Ovary (tissue), 3 donors: Measurements from ENCODE around the gene BRAT1.

Experiments
- EP300 ChIP-seq: sonication (generic); formaldehyde crosslinking; IDR thresholded peaks from one replicate; pipeline ENCODE4 v1.6.1; 2017; ENCODE audit warnings: antibody characterized with exemption
- TF ChIP-seq, protein P1 (sequence below), 3 donors: fragments of 450-650 bp in 2 of 3; fragments of 200-600 bp in 1 of 3; IDR thresholded peaks; one replicate each; pipeline versions ENCODE4 v1.5.1 to v1.8.0; 2016 to 2022; ENCODE audit warnings: antibody characterized with exemption in 3 of 3, mild to moderate bottlenecking in 1 of 3
- donor health status: DM: no; HTN: no; CAD: no.

DNA sequence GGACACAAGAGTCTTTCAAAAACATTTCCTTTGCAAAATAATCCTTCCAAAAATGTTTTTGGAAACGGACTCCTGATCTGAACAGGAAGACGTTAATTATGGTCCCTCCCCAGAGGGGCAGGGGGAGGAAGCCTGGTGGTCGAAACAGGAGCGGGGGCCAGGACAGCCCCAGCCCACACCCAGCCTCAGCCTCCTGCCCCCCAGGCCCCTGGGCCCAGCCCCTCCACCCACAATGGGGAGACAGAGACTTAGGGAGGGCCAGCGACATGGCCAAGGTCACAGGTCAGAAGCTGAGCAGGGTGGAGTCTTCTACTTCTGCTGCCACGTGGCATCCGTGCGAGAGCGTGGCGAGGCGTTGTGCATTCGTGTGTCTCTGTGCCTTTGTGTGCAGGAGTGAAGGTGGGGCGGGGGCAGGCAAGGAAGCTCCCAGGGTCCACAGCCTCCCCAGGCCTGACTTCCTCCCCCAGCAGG is 65.1 kb downstream of the BRAT1 start:
- TF ChIP-seq, protein P1, sequence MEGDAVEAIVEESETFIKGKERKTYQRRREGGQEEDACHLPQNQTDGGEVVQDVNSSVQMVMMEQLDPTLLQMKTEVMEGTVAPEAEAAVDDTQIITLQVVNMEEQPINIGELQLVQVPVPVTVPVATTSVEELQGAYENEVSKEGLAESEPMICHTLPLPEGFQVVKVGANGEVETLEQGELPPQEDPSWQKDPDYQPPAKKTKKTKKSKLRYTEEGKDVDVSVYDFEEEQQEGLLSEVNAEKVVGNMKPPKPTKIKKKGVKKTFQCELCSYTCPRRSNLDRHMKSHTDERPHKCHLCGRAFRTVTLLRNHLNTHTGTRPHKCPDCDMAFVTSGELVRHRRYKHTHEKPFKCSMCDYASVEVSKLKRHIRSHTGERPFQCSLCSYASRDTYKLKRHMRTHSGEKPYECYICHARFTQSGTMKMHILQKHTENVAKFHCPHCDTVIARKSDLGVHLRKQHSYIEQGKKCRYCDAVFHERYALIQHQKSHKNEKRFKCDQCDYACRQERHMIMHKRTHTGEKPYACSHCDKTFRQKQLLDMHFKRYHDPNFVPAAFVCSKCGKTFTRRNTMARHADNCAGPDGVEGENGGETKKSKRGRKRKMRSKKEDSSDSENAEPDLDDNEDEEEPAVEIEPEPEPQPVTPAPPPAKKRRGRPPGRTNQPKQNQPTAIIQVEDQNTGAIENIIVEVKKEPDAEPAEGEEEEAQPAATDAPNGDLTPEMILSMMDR (IDR thresholded peaks at IDR 0.05): no peak
- TF ChIP-seq EP300: no peak
